Measurements from ENCODE around the gene ZBTB25.
"Not testable (repeated sequence)": the region's sequence is repeated elsewhere in the genome, so short reads cannot be mapped to it uniquely, and the experiment has no call there.

Gene ZBTB25

DNA sequence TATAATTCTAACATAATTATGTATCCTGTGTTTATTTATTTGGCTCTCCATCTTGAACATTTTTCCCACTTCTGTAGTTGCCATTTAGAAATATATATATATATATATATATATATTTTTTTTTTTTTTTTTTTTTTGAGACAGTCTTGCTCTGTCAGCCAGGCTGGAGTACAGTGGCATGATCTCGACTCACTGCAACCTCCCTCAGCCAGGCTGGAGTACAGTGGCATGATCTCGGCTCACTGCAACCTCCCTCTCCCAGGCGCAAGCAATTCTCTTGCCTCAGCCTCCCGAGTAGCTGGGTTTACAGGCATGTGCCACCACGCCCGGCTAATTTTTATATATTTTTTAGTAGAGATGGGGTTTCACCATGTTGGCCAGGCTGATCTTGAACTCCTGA lies 14.0 kb upstream of the ZBTB25 start:
- not testable (repeated sequence) for DNase-seq (ENCODE audit: low read depth); H3K4me3 ChIP-seq (ENCODE audit: low read depth, low read length)

- no peak for DNase-seq (ENCODE audit: low read depth)
- H3K4me3 ChIP-seq (ENCODE audit: low read depth, low read length), result no peak overlapping the region
Observed at GRCh38 chr14:64516969-64517368, 13.3 kb upstream of the ZBTB25 start.

DNA sequence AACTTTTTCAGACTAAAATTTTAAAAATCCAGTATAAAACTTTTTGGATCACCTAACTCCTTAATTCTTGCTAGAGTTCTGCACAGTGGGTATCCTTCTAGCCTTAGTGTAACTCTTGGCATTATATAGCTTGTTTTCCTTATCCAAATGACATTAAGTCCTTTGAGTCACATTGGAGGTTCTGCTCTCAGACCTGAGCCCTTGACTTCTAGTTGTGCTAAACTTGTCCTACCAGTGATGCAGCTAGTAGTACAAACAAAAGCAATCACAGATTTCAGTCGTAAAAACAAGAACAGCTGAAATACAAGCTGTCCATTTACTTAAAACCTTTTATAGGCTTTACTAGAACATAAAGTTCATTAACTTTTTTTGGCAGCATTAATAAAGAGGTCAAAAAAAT lies 11.4 kb upstream of the ZBTB25 start:
- DNase-seq (ENCODE audit: low read depth), result no peak
- H3K4me3 ChIP-seq (ENCODE audit: low read depth, low read length), result no peak overlapping the region

DNA sequence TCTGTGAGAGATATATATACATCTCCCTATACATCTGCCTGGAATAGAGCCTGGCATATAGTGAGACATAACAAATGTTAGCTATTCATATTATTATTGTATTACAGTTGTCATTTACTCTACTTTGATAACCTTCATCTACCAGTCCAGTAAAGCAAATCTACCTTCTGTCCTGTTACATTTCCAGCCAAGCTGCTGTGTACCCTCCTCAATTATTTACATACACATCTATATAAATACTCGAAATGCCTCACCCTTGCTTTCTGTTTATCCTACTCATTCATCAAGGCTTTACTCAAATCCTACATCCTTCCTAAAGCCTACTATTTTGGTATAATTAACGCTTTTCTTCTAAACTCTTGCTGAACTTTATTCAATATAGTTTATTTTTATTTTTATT lies 9.6 kb upstream of the ZBTB25 start:
- DNase-seq (ENCODE audit: low read depth), result no peak
- no peak overlapping the region for H3K4me3 ChIP-seq (ENCODE audit: low read depth, low read length)

GRCh38 chr14:64510825-64511671 lies 7.4 kb upstream of the ZBTB25 start:
- no peak overlapping the region for H3K4me3 ChIP-seq (ENCODE audit: low read depth, low read length)
- no peak for DNase-seq (ENCODE audit: low read depth)

GRCh38 chr14:64509036-64509435 lies 5.4 kb upstream of the ZBTB25 start:
- H3K4me3 ChIP-seq (ENCODE audit: low read depth, low read length), result no peak overlapping the region
- DNase-seq (ENCODE audit: low read depth), result no peak

DNA sequence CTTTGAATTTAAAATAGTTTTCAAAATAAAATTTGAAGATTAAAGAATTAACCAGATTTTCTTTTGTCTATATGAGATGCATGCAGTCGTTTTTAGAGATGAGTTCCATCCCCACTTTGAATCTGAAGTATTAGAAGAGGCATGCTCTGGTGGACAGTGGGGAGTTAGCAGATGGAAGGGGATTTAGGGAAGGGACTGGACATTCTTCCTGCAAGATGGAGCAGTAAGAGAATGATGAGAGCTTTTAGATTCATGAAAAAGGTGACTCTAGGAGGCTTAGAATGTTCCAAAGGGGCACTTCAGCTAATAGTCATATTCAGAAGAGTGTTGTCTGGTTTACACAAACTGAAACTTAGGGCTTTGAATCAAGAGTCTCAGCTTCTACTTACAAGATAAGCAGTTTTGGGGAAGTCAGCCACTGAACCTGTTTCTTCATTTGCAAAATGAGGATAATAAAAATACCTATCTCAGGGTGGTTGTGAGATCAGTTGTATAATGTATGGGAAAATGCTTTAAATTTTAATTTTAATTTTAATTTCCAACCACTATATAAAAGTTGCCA lies 4.7 kb upstream of the ZBTB25 start:
- no peak overlapping the region for H3K4me3 ChIP-seq (ENCODE audit: low read depth, low read length)
- DNase-seq (ENCODE audit: low read depth), result no peak

DNA sequence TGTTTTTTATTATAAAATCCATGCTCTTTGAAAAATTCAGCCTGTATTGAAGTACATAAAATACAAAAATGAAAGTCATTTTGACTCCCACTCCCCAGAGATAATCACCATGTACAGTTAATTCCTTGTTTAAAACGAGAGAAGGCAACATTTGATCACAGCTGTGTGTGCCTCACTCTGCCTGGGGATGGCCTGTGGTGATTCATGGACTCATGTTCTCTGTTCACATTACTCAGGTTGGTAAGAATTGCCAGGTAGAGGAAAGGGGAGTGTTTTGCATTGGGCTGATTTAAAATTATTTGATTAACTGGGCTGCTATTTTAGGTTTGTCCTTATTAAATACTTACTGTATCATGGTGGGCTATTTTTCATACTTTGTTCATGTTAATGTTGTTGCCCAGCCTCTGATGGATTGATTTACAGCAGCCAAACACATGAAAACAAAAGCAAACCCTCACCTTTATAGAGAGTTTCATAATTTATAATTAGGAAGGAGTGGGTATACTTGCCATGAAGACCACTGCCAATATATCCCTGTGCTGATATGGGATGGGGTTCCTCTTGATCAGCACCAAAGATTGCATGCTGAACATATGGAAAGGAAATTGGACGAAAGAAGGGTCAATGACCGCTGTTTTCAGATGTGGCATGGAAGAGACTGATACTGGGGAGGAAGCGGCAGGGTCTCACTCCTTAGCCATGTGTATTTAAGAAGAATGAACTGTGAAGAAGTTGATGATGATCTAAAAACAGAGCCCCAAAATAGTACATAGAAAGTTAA lies 3.9 kb upstream of the ZBTB25 start:
- no peak for DNase-seq (ENCODE audit: low read depth)
- peak overlapping the region; percentile 10 for H3K4me3 ChIP-seq (ENCODE audit: low read depth, low read length)

- peak overlapping the region; percentile 88 for H3K4me3 ChIP-seq (ENCODE audit: low read depth, low read length)
- DNase-seq (ENCODE audit: low read depth), result no peak
Observed at GRCh38 chr14:64506721-64507120, 3.1 kb upstream of the ZBTB25 start.

GRCh38 chr14:64504897-64505794 lies 1.5 kb upstream of the ZBTB25 start:
- peak; percentile 47 for DNase-seq (ENCODE audit: low read depth)
- peak overlapping the region; percentile 88 for H3K4me3 ChIP-seq (ENCODE audit: low read depth, low read length)

- peak; percentile 89 for DNase-seq (ENCODE audit: low read depth)
- peak within 1 kb of the TSS; percentile 88 for H3K4me3 ChIP-seq (ENCODE audit: low read depth, low read length)
Observed at GRCh38 chr14:64504310-64504896, 765 bp upstream of the ZBTB25 start, which contains the start of gene ZBTB1. Gene ZBTB1 (plus strand): TSS chr14:64504770. CDS start chr14:64521505, 16,735 bp downstream.

GRCh38 chr14:64502887-64503433 lies 678 bp downstream of the ZBTB25 start:
- DNase-seq (ENCODE audit: low read depth), result no peak
- peak overlapping the region; percentile 88 for H3K4me3 ChIP-seq (ENCODE audit: low read depth, low read length)

DNA sequence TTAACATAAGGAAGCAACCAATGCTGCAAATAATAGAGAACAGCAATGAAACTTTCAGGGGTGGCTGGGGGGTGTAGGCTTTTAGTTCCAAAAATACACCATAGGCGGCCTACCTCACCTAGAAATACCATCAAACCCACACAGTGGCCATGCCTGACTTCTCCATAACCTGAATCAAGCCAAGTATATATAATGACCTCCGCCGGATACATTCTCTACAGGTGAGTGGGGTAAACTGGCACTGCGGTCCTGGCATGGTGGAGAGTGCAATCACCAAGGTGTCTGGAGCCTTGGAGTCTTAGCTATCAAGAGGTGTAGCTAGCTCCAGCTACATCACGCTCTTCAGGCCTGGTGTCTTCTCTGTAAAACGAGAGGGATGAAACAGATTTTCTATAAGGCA lies 1.2 kb downstream of the ZBTB25 start:
- DNase-seq (ENCODE audit: low read depth), result no peak

GRCh38 chr14:64501411-64502171 lies 2.0 kb downstream of the ZBTB25 start:
- DNase-seq (ENCODE audit: low read depth), result peak; percentile 67

More for the DNA sequence above, 1.2 kb downstream of the ZBTB25 start:
- peak overlapping the region; percentile 88 for H3K4me3 ChIP-seq (ENCODE audit: low read depth, low read length)

GRCh38 chr14:64500088-64500487 lies 3.5 kb downstream of the ZBTB25 start:
- no peak overlapping the region for H3K4me3 ChIP-seq (ENCODE audit: low read depth, low read length)
- no peak for DNase-seq (ENCODE audit: low read depth)

More at GRCh38 chr14:64501411-64502171, 2.0 kb downstream of the ZBTB25 start:
- H3K4me3 ChIP-seq (ENCODE audit: low read depth, low read length), result peak overlapping the region; percentile 88

DNA sequence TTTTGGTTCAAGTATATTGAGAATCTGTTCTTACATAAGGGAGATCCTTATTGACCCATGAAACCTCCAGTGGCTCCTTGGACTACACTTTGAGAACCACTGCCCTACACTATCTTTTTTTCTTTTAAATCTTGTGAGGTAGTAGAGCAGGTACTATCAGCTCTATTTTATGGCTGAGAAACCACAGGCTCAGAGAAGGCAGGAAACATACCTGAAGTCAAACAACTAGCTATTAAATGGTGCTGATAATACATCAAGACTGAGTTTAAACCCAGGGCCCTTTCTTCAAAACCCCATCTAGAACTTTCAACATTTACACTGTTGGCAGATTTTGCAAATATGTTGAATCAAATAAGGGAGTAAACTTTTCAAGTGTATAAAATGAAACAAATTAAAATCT lies 6.9 kb downstream of the ZBTB25 start:
- no peak overlapping the region for H3K4me3 ChIP-seq (ENCODE audit: low read depth, low read length)
- no peak for DNase-seq (ENCODE audit: low read depth)

DNA sequence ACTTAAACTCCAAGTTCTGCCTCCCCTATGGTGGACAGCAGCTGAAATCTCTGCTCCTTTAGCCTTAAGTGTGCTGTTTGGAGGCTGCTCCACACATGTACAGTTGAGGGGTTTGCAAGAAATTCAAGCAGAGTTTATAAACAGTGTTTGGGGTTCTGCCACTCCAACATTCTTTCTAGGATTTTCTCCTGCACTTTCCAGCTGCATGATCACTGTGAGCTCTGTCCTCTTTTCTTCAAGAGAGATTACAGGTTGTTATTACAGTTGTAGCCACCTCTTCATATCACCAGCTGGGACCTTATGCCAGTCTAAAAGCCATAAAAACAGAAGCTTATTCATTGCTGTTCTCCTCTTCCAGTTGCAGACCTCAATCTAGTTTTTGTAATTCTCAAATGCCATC lies 8.4 kb downstream of the ZBTB25 start:
- no peak overlapping the region for H3K4me3 ChIP-seq (ENCODE audit: low read depth, low read length)
- DNase-seq (ENCODE audit: low read depth), result no peak

- H3K4me3 ChIP-seq (ENCODE audit: low read depth, low read length), result no peak overlapping the region
- no peak for DNase-seq (ENCODE audit: low read depth)
Observed at GRCh38 chr14:64493455-64493854, 10.2 kb downstream of the ZBTB25 start.
